NCI-H2081 (cell line): Measurements from ENCODE around the gene UBASH3B.
A peak's percentile ranks its signal among the peaks of the same experiment; 100 is the strongest.
"Not testable (repeated sequence)": the region's sequence is repeated elsewhere in the genome, so short reads cannot be mapped to it uniquely, and the experiment has no call there.

Experiments
- DNase-seq, 2 experiments: peaks; one replicate each; lab custom pipeline; 2025; lab: John Stamatoyannopoulos, UW

The UBASH3B gene

GRCh38 chr11:122851366-122851966, 195.9 kb downstream of the UBASH3B start:
- DNase-seq: peak in 1 of 2 experiments; percentile 20

GRCh38 chr11:122852074-122852795, 196.7 kb downstream of the UBASH3B start:
- DNase-seq: no peak

GRCh38 chr11:122852796-122853160, 197.3 kb downstream of the UBASH3B start:
- no peak for DNase-seq

- DNase-seq: no peak
These were observed 197.7 kb downstream of the UBASH3B start for GRCh38 chr11:122853261-122853660.

GRCh38 chr11:122853971-122854446, 198.5 kb downstream of the UBASH3B start:
- DNase-seq: peak; percentile 80 to 86

GRCh38 chr11:122861631-122862030, 206.1 kb downstream of the UBASH3B start:
- no peak for DNase-seq

GRCh38 chr11:122862091-122862490, 206.6 kb downstream of the UBASH3B start:
- no peak for DNase-seq

GRCh38 chr11:122863154-122863553, 207.6 kb downstream of the UBASH3B start:
- not testable (repeated sequence) for DNase-seq

- DNase-seq: peak; percentile 65 to 68
These were observed 208.3 kb downstream of the UBASH3B start for GRCh38 chr11:122863704-122864326.
